NCI-H1092 treated with DMSO at 0.1 percent for 48 hours (cell line): ENCODE results near the gene CHMP4B.
A peak's percentile ranks its signal among the peaks of the same experiment; 100 is the strongest.
"Not testable (repeated sequence)": the region's sequence is repeated elsewhere in the genome, so short reads cannot be mapped to it uniquely, and the experiment has no call there.

Experiments
- DNase-seq: peaks from one replicate; lab custom pipeline; 2025; lab: John Stamatoyannopoulos, UW

The CHMP4B gene

GRCh38 chr20:33789858-33790182 lies 21.3 kb upstream of the CHMP4B start:
- no peak for DNase-seq

- DNase-seq, result no peak
Measured at GRCh38 chr20:33790566-33790965, 20.6 kb upstream of the CHMP4B start.

- no peak for DNase-seq
Measured at GRCh38 chr20:33791021-33791420, 20.1 kb upstream of the CHMP4B start.

GRCh38 chr20:33791540-33791939 lies 19.6 kb upstream of the CHMP4B start:
- no peak for DNase-seq

GRCh38 chr20:33791959-33792597 lies 19.1 kb upstream of the CHMP4B start:
- peak; percentile 9 for DNase-seq

GRCh38 chr20:33792598-33792989 lies 18.6 kb upstream of the CHMP4B start:
- DNase-seq, result not testable (repeated sequence)

- DNase-seq, result no peak
Measured at GRCh38 chr20:33793011-33793931, 17.9 kb upstream of the CHMP4B start.

GRCh38 chr20:33796263-33796906 lies 14.8 kb upstream of the CHMP4B start:
- no peak for DNase-seq

- no peak for DNase-seq
Measured at GRCh38 chr20:33796907-33797544, 14.1 kb upstream of the CHMP4B start.

GRCh38 chr20:33798444-33798843 lies 12.7 kb upstream of the CHMP4B start:
- no peak for DNase-seq

- DNase-seq, result no peak
Measured at GRCh38 chr20:33803921-33804337, 7.2 kb upstream of the CHMP4B start.

GRCh38 chr20:33808388-33808787 lies 2.8 kb upstream of the CHMP4B start:
- no peak for DNase-seq

GRCh38 chr20:33810259-33810658 lies 889 bp upstream of the CHMP4B start:
- no peak for DNase-seq

GRCh38 chr20:33811776-33812151 lies 616 bp downstream of the CHMP4B start:
- DNase-seq, result peak; percentile 19

- no peak for DNase-seq
Measured at GRCh38 chr20:33812152-33812849, 1.2 kb downstream of the CHMP4B start.

GRCh38 chr20:33812908-33813462 lies 1.8 kb downstream of the CHMP4B start:
- DNase-seq, result no peak

- no peak for DNase-seq
Measured at GRCh38 chr20:33814238-33814712, 3.1 kb downstream of the CHMP4B start.

GRCh38 chr20:33815671-33816070 lies 4.5 kb downstream of the CHMP4B start:
- no peak for DNase-seq

- no peak for DNase-seq
Measured at GRCh38 chr20:33816191-33816590, 5.0 kb downstream of the CHMP4B start.

- DNase-seq, result no peak
Measured at GRCh38 chr20:33817411-33817810, 6.3 kb downstream of the CHMP4B start.

GRCh38 chr20:33819456-33819855 lies 8.3 kb downstream of the CHMP4B start:
- DNase-seq, result no peak
